H1 (cell line): ENCODE data around the gene CRK. TPM values are rescaled to one million over a fixed set of nuclear protein-coding genes. Genes with fewer than 3 reads are reported as not detected.

Experiments used
- CTCF ChIA-PET: fragments of 300-600 bp; sonication (Branson Sonifier 250); formaldehyde crosslinking; loops from one replicate; lab custom pipeline; 2021; ENCODE audit not compliant: partially characterized antibody; lab: Charles Lee
- POLR2A ChIA-PET: fragments of 300-600 bp; sonication (Branson Sonifier 250); formaldehyde crosslinking; loops from one replicate; lab custom pipeline; 2021; ENCODE audit warnings: inconsistent platforms; ENCODE audit not compliant: partially characterized antibody; lab: Charles Lee
- DNase-seq, 2 experiments: peaks; one replicate each; pipeline versions ENCODE4 v3.0.0 to v3.0.0-alpha.2; 2010 to 2022; ENCODE audit warnings: low spot score in 2 of 2, low read depth in 1 of 2, mixed read lengths in 1 of 2
- FAIRE-seq: peaks from 2 replicates; lab custom pipeline; 2011; peaks lifted over from hg19 to GRCh38; lab: Jason Lieb, UNC
- H2AFZ ChIP-seq: 2 replicates; pipeline ENCODE4 v1.8.1; 2012; ENCODE audit warnings: low read length, inconsistent platforms
- H2AK5ac ChIP-seq: 2 replicates; pipeline ENCODE4 v1.6.1; 2013; ENCODE audit warnings: low read depth, low read length
- H2BK120ac ChIP-seq: replicated peaks from 2 replicates; pipeline ENCODE3; 2013; ENCODE audit warnings: low read depth, low read length, inconsistent platforms
- H2BK12ac ChIP-seq: 2 replicates; pipeline ENCODE4 v1.6.1; 2013; ENCODE audit warnings: low read depth, low read length
- H2BK15ac ChIP-seq: 2 replicates; pipeline ENCODE4 v1.6.1; 2013; ENCODE audit warnings: low read length
- H2BK20ac ChIP-seq: 2 replicates; pipeline ENCODE4 v1.6.1; 2013; ENCODE audit warnings: low read length
- H2BK5ac ChIP-seq: 2 replicates; pipeline ENCODE4 v1.6.1; 2013; ENCODE audit warnings: low read depth, low read length
- H3K14ac ChIP-seq: 2 replicates; pipeline ENCODE4 v1.6.1; 2013; ENCODE audit warnings: inconsistent platforms; ENCODE audit not compliant: insufficient read length
- H3K18ac ChIP-seq: 2 replicates; pipeline ENCODE4 v1.6.1; 2013; ENCODE audit warnings: low read length; ENCODE audit errors: extremely low read depth
- H3K23ac ChIP-seq: 2 replicates; pipeline ENCODE4 v1.6.1; 2013; ENCODE audit warnings: inconsistent platforms; ENCODE audit not compliant: insufficient read length
- H3K23me2 ChIP-seq: 2 replicates; pipeline ENCODE4 v1.6.1; 2013; ENCODE audit warnings: low read depth, low read length
- H3K27ac ChIP-seq: 2 replicates; pipeline ENCODE4 v1.6.1; 2011; ENCODE audit warnings: low read depth, low read length, inconsistent platforms
- H3K27me3 ChIP-seq, 4 experiments: replicated peaks in 1 of 4; 1 replicate in 1 of 4; 2 replicates in 3 of 4; pipeline versions ENCODE4 v1.6.1 to v1.8.1; 2011 to 2013; ENCODE audit warnings: low read length in 3 of 4, mild to moderate bottlenecking in 3 of 4, inconsistent platforms in 2 of 4, mixed read lengths in 2 of 4, moderate library complexity in 1 of 4; ENCODE audit not compliant: control insufficient read depth in 3 of 4, insufficient read depth in 3 of 4; ENCODE audit errors: extremely low read depth in 1 of 4
- H3K36me3 ChIP-seq, 4 experiments: 2 replicates each; pipeline versions ENCODE4 v1.6.1 to v1.8.1; 2011 to 2013; ENCODE audit warnings: mild to moderate bottlenecking in 4 of 4, low read length in 3 of 4, moderate library complexity in 2 of 4, control low read depth in 1 of 4, inconsistent platforms in 1 of 4; ENCODE audit not compliant: insufficient read depth in 4 of 4, control insufficient read depth in 2 of 4
- H3K4ac ChIP-seq: replicated peaks from 2 replicates; pipeline ENCODE3; 2013; ENCODE audit warnings: low read length, low read depth, mixed read lengths, inconsistent platforms; ENCODE audit not compliant: insufficient read length
- H3K4me1 ChIP-seq, 4 experiments: replicated peaks in 1 of 4; 1 replicate in 1 of 4; 2 replicates in 3 of 4; pipeline versions ENCODE4 v1.6.1 to v1.8.1; 2011 to 2013; ENCODE audit warnings: low read length in 3 of 4, inconsistent platforms in 2 of 4, mixed read lengths in 1 of 4; ENCODE audit not compliant: insufficient read depth in 4 of 4, control insufficient read depth in 3 of 4
- H3K4me2 ChIP-seq, 2 experiments: 2 replicates each; pipeline versions ENCODE4 v1.6.1 to v1.8.1; 2011 to 2013; ENCODE audit warnings: low read depth in 2 of 2, low read length in 2 of 2, control low read depth in 1 of 2, inconsistent platforms in 1 of 2, mild to moderate bottlenecking in 1 of 2; ENCODE audit not compliant: insufficient read depth in 1 of 2
- H3K4me3 ChIP-seq, 4 experiments: fragments of 200-600, 300-600 bp in 1 of 4; sonication (generic), shearing (Covaris generic), sonication (Bioruptor Twin) in 1 of 4; 2 replicates each; pipeline versions ENCODE4 v1.5.1 to v1.8.1; 2011 to 2016; ENCODE audit warnings: low read length in 4 of 4, low read depth in 3 of 4, control low read depth in 2 of 4, inconsistent platforms in 2 of 4, mild to moderate bottlenecking in 2 of 4, mixed read lengths in 1 of 4, moderate library complexity in 1 of 4; ENCODE audit not compliant: insufficient read depth in 2 of 4; ENCODE audit errors: extremely low read depth in 1 of 4
- H3K56ac ChIP-seq: replicated peaks from 2 replicates; pipeline ENCODE3; 2013; ENCODE audit warnings: low read depth, mild to moderate bottlenecking, mixed read lengths, low read length, inconsistent platforms; ENCODE audit not compliant: insufficient read length
- H3K79me1 ChIP-seq: 2 replicates; pipeline ENCODE4 v1.6.1; 2013; ENCODE audit warnings: low read depth, low read length, control low read depth
- H3K79me2 ChIP-seq, 2 experiments: 2 replicates each; pipeline versions ENCODE4 v1.6.1 to v1.8.1; 2012 to 2013; ENCODE audit warnings: low read length in 2 of 2, mild to moderate bottlenecking in 2 of 2, inconsistent platforms in 1 of 2; ENCODE audit not compliant: insufficient read depth in 2 of 2, control insufficient read depth in 1 of 2
- H3K9ac ChIP-seq, 4 experiments: replicated peaks in 1 of 4; 1 replicate in 1 of 4; 2 replicates in 3 of 4; pipeline versions ENCODE4 v1.6.1 to v1.8.1; 2011 to 2013; ENCODE audit warnings: low read depth in 3 of 4, low read length in 3 of 4, control low read depth in 2 of 4, mild to moderate bottlenecking in 2 of 4, moderate library complexity in 2 of 4, inconsistent platforms in 1 of 4; ENCODE audit errors: extremely low read depth in 1 of 4
- H3K9me3 ChIP-seq, 2 experiments: 2 replicates each; pipeline versions ENCODE4 v1.6.1 to v1.8.1; 2012 to 2013; ENCODE audit warnings: mild to moderate bottlenecking in 2 of 2, moderate library complexity in 2 of 2, control low read depth in 1 of 2, inconsistent platforms in 1 of 2, low read depth in 1 of 2, low read length in 1 of 2, mixed read lengths in 1 of 2; ENCODE audit not compliant: insufficient read depth in 2 of 2
- H4K20me1 ChIP-seq, 2 experiments: replicated peaks in 1 of 2; 2 replicates each; pipeline versions ENCODE3 to v1.8.1; 2011 to 2013; ENCODE audit warnings: inconsistent platforms in 2 of 2, low read length in 2 of 2, mild to moderate bottlenecking in 1 of 2; ENCODE audit not compliant: insufficient read depth in 2 of 2, control insufficient read depth in 1 of 2
- H4K5ac ChIP-seq: 2 replicates; pipeline ENCODE4 v1.6.1; 2013; ENCODE audit warnings: low read length, low read depth, mixed read lengths, inconsistent platforms; ENCODE audit not compliant: insufficient read length
- H4K8ac ChIP-seq: 2 replicates; pipeline ENCODE4 v1.8.0; 2013; ENCODE audit warnings: mild to moderate bottlenecking, moderate library complexity, low read length, inconsistent platforms; ENCODE audit not compliant: insufficient read depth; ENCODE audit errors: extremely low read depth
- H4K91ac ChIP-seq: replicated peaks from 2 replicates; pipeline ENCODE3; 2013; ENCODE audit warnings: low read length, mixed read lengths, inconsistent platforms; ENCODE audit not compliant: insufficient read length
- CBX5 ChIP-seq: fragments of 300-800, 300-1000 bp; sonication (generic); IDR thresholded peaks from 2 replicates; pipeline ENCODE4 v1.7.1; 2016; ENCODE audit warnings: antibody characterized with exemption, low read length, low read depth
- CBX8 ChIP-seq: fragments of 300-800, 300-1000 bp; sonication (generic); IDR thresholded peaks from 2 replicates; pipeline ENCODE4 v1.7.1; 2016; ENCODE audit warnings: low read depth, low read length, borderline replicate concordance
- CEBPB ChIP-seq: IDR thresholded peaks from 2 replicates; pipeline ENCODE4 v1.6.1; 2012; ENCODE audit warnings: low read depth, low read length
- CREB1 ChIP-seq: IDR thresholded peaks from 2 replicates; pipeline ENCODE4 v1.6.1; 2012; ENCODE audit warnings: inconsistent platforms
- JUND ChIP-seq: IDR thresholded peaks from 2 replicates; pipeline ENCODE4 v1.6.1; 2011; ENCODE audit warnings: mild to moderate bottlenecking, improper control_type of control experiment, low read length
- MAFK ChIP-seq: IDR thresholded peaks from 2 replicates; pipeline ENCODE4 v1.6.1; 2012; ENCODE audit warnings: low read depth, mild to moderate bottlenecking, improper control_type of control experiment, low read length
- MAX ChIP-seq: IDR thresholded peaks from 2 replicates; pipeline ENCODE4 v1.6.1; 2012; ENCODE audit warnings: inconsistent platforms
- RXRA ChIP-seq: IDR thresholded peaks from 2 replicates; pipeline ENCODE4 v1.6.1; 2011; ENCODE audit warnings: low read depth, mild to moderate bottlenecking, low read length, moderate library complexity; ENCODE audit not compliant: insufficient read depth
- TBP ChIP-seq: IDR thresholded peaks from 2 replicates; pipeline ENCODE4 v1.6.1; 2011; ENCODE audit warnings: low read depth, low read length, improper control_type of control experiment
- WGBS, 2 experiments: shearing (Covaris generic) in 1 of 2; methylation state at CpG; one replicate each; pipeline versions ENCODE4 v1.1.6 to v1.1.7; 2013 to 2015; ENCODE audit warnings: low lambda C conversion rate in 2 of 2, mixed read lengths in 2 of 2, inconsistent platforms in 1 of 2, low coverage in 1 of 2, missing lambda C conversion rate in 1 of 2; ENCODE audit not compliant: insufficient replicate concordance in 2 of 2, insufficient coverage in 1 of 2, insufficient read length in 1 of 2; ENCODE audit errors: extremely low coverage in 1 of 2, missing lambda C conversion rate in 1 of 2; 5-methylcytosine and 5-hydroxymethylcytosine counted together
- polyA plus RNA-seq, 7 experiments: library from polyadenylated mRNA; depleted of rRNA in 3 of 7; stranded (reverse) in 5 of 7; unstranded in 2 of 7; fragments of >200 nt in 5 of 7; fragments of 200-250 nt in 2 of 7; gene quantifications; 1 replicate in 5 of 7; 2 replicates in 1 of 7; 4 replicates in 1 of 7; pipeline versions ENCODE4 v1.2.1 to v1.2.3, GENCODE V29; 2011 to 2013; ENCODE audit warnings: missing spikeins in 2 of 7, mixed read lengths in 2 of 7
- total RNA-seq: library from RNA; stranded (reverse); fragmentation: NEBNext Ultra II Directional; extraction: Animal tissue kit (Norgen Biotek cat#: 25700); gene quantifications from 2 replicates; pipeline ENCODE4 v1.2.1, GENCODE V29; 2021
- TF ChIP-seq, protein P1 (sequence below): IDR thresholded peaks from 2 replicates; pipeline ENCODE4 v1.6.1; 2012; ENCODE audit warnings: low read length, inconsistent platforms

CRK gene
- total and polyA plus RNA-seq, 2 of the 8 experiments (the other 6 are each of a cell fraction or from before 2014, with no cell fraction given): 32.8 to 57.1 TPM

GRCh38 chr17:1377334-1377733 is 78.7 kb downstream of the CRK start:
- Histone ChIP-seq H4K91ac (no peak overlapping the region), H3K27me3 (no peaks in the 10 kb centered on the region), H4K5ac (no peak overlapping the region), H2AK5ac (no peak overlapping the region), H3K36me3 (peaks cover 0 to 13% (median 0%) of the 10 kb centered on the region in 4 experiments; a peak in 3 of 8 replicates), H3K4ac (no peak overlapping the region), H3K4me1 (peaks cover 0 to 3% (median 1%) of the 10 kb centered on the region in 4 experiments; a peak in 3 of 7 replicates), H4K20me1 (peaks cover 55 to 64% of the 10 kb centered on the region in 2 experiments), H2AFZ (no peak overlapping the region), H3K27ac (no peak overlapping the region), H3K23ac (no peak overlapping the region), H3K56ac (no peak overlapping the region), H3K9ac (no peak overlapping the region; a peak in 1 of 7 replicates), H3K79me2 (peaks cover 83 to 99% of the 10 kb centered on the region in 2 experiments), H2BK120ac (no peak overlapping the region), H3K14ac (no peak overlapping the region), H3K18ac (no peak overlapping the region), H3K4me2 (no peak overlapping the region; a peak in 1 of 4 replicates), H2BK15ac (no peak overlapping the region), H2BK20ac (no peak overlapping the region), H4K8ac (no peak overlapping the region), H3K4me3 (no peak overlapping the region), H3K9me3 (no peaks in the 10 kb centered on the region), H3K23me2 (no peaks in the 10 kb centered on the region), H2BK12ac (no peak overlapping the region), H3K79me1 (no peaks in the 10 kb centered on the region; the same call in 1 of the 2 replicates), H2BK5ac (no peak overlapping the region)
- DNase-seq (no peak), FAIRE-seq (no peak)
- 80% methylated on average over 3 of the region's 3 CpGs; no CpG with 5 or more reads in 1 of the 2 experiments for WGBS, 2 experiments
- POLR2A ChIA-PET: interaction anchor here (0.7 to 5.9 kb wide), 6 partner anchors 9 to 138 kb away, joined by 3 to 82 read pairs (median 8); partner anchors contain the start of gene YWHAE
- CTCF ChIA-PET: interaction anchor here (0.8 to 5.3 kb wide), 6 partner anchors 10 to 138 kb away, joined by 3 to 34 read pairs (median 6); no protein-coding TSS in a partner anchor
- TF ChIP-seq TBP (no peak), MAX (no peak), CBX5 (no peak), MAFK (no peak), JUND (no peak), CREB1 (no peak), CBX8 (no peak), CEBPB (no peak), RXRA (no peak)
- TF ChIP-seq, protein P1, sequence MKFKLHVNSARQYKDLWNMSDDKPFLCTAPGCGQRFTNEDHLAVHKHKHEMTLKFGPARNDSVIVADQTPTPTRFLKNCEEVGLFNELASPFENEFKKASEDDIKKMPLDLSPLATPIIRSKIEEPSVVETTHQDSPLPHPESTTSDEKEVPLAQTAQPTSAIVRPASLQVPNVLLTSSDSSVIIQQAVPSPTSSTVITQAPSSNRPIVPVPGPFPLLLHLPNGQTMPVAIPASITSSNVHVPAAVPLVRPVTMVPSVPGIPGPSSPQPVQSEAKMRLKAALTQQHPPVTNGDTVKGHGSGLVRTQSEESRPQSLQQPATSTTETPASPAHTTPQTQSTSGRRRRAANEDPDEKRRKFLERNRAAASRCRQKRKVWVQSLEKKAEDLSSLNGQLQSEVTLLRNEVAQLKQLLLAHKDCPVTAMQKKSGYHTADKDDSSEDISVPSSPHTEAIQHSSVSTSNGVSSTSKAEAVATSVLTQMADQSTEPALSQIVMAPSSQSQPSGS: no peak
